ENCODE measurements around the gene SYT17.
"Not testable (repeated sequence)": the region's sequence is repeated elsewhere in the genome, so short reads cannot be mapped to it uniquely, and the experiment has no call there.

SYT17 gene

DNA sequence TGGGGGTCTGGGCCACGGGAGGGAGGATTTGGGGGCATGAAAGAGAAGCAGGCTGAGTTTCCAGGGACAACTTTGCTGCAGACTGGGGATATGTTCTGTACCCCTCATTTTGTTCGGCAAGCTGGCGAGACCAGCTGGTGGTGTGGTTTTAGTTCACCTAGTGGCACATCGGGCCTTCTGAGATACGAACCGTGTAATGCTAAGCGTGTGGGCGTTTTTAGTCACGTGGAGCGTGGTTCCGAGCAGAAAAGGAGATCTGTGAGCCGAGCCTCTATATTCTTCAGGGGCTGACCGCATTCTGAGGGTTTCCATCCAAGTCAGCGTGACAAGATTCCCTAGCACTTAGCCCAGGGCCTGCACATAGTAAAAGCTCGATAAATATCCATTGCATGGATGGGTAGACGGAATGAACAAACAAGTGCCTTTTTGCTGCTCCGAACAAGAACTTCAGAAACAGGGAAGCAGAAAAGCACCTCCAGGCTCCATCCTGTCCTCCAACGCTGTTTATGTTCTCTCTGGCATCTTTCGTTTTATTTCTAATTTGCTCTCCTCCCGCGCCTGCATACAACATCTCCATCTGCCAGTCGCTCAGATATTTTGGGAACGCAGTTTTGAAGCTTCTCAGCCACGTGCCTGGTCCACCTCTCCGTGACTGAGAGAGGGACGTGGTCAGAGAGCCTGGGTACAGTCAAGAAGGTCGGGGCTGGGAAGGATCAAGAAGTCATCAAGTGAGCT lies 5.8 kb downstream of the SYT17 start:
- no peak for DNase-seq (ENCODE audit: low read depth in 2 of 2)

DNA sequence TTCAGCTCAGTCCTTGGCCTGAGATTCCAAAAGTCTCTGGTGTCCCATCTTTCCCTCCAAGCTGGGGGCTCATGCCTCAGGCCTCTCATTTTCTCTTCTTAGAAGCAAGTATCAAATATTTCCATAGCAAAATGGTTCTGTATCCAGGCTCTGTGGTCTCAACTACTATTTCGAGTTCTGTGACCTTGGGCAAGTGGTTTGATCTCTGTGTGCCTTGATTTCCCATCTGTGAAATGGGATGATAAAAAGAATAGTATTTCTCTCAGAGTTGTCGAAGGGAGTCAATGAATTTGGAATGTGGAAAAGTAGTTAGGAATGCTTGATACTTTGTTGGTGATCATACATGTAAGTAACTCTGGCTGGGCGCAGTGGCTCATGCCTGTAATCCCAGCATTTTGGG lies 6.4 kb downstream of the SYT17 start:
- DNase-seq (ENCODE audit: low read depth in 2 of 2): no peak

DNA sequence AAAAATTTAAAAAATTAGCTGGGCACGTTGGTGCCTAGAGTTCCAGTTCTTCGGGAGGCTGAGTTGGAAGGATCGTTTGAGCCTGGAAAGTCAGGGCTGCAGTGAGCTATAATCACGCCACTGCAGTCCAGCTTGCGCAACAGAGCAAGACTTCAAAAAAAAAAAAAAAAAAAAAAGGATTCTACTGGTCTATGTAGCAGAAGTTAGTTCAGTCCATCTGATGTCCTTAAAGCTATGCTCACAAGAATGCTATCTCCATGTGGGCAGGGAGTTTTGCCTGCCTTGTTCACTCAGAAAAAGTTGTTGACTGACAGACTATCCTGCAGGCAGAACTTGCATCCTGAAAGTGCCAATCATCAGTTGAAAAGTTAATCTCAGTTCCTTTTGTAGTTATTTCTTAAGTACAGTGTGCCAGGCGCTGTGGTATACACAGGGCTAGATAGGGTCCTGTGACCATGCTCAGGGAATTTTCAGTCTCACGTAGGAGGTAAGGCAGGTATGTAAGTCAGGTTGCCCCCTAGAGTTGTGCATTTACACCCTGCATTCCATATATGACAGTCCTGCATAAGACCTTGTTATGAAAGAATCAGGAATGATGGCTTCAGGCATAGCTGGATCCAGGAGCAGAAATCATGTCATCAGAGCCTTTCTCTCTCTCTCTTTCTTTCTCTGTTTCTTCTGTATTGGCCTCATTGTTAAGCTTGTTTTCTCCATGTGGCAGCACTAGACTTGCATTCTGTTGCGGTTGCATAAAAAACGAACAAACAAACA lies 7.6 kb downstream of the SYT17 start:
- DNase-seq (ENCODE audit: low read depth in 2 of 2): no peak

DNA sequence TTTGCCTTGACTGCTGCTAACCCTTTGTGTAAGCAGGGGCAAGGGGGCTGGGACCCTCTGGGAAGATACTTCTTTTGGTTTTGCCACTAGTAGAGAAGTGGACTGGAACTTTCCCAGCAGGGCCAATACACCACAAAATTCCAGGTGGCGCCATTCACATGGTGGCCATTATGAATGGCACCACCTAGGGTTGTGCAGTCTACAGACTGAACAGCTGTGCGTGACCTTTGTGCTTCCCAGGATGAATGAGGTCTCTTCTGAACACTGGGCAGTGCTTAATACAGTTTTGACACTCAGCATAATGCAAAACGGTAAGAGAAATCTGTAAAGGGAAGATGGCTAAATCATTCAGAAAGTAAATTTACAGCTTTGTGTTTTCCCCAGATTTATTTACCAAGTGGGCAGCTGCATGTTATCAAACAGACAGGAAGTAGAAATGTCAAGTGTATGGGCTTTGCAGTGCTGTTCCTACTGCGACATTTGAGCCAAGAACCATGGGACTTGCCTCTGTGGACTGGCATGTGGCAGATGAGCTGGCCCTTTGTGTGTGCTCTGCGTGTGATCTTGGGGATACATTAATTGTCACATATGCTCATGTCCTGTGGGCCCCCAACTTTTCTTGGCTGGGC lies 9.2 kb downstream of the SYT17 start:
- no peak for DNase-seq (ENCODE audit: low read depth in 2 of 2)

- DNase-seq (ENCODE audit: low read depth in 2 of 2): peak; percentile 30 to 35
Measured at GRCh38 chr16:19179546-19180490, 11.8 kb downstream of the SYT17 start.

- no peak for DNase-seq (ENCODE audit: low read depth in 2 of 2)
Measured at GRCh38 chr16:19180741-19181140, 12.7 kb downstream of the SYT17 start.

- no peak for DNase-seq (ENCODE audit: low read depth in 2 of 2)
Measured at GRCh38 chr16:19182481-19182880, 14.4 kb downstream of the SYT17 start.

GRCh38 chr16:19183187-19183586 lies 15.1 kb downstream of the SYT17 start:
- DNase-seq (ENCODE audit: low read depth in 2 of 2): no peak

- DNase-seq (ENCODE audit: low read depth in 2 of 2): no peak
Measured at GRCh38 chr16:19184823-19185509, 16.9 kb downstream of the SYT17 start.

DNA sequence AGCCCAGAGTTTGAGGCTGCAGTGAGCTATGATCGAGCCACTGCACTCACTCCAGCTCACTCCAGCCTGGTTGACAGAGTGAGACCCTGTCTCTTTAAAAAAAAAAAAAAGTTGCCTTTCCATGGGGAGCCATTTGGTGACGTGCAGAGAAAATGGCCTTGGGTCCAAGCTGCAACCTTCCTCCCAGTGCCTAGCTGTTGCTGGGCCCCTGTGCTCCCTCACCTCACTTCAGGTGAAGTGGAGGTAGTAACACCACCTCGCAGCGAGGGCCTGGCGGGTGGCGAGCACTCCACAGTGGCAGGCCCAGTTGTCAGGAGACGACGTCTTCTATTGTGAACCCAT lies 17.4 kb downstream of the SYT17 start:
- no peak for DNase-seq (ENCODE audit: low read depth in 2 of 2)

DNA sequence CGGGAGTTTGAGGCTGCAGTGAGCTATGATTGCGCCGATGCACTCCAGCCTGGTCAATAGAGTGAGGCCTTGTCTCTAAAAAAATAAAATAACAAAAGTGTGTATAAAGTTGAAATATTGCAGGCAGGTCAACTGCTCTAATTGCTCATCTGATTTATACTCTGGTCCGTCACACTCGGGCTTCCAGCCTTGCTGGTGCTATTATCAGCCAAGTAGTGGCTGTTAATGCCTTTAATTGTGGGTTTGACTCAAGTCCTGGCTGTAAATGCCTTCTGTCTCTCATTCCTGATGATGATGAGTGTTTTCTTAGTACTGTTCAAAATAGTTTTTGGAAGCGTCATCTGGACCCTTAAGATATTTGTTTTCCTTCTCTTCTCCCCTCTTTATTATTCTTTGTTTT lies 18.4 kb downstream of the SYT17 start:
- no peak for DNase-seq (ENCODE audit: low read depth in 2 of 2)

DNA sequence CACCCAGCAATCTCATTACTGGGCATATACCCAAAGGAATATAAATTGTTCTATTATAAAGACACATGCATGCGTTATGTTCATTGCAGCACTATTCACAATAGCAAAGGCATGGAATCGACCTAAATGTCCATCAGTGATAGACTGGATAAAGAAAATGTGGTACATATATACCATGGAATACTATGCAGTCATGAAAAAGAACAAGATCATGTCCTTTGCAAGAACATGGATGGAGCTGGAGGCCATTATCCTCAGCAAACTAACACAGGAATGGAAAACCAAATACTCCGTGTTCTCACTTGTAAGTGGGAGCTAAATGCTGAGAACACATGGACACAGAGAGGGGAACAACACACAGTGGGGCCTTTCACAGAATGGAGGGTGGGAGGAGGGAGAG lies 19.9 kb downstream of the SYT17 start:
- DNase-seq (ENCODE audit: low read depth in 2 of 2): not testable (repeated sequence)

DNA sequence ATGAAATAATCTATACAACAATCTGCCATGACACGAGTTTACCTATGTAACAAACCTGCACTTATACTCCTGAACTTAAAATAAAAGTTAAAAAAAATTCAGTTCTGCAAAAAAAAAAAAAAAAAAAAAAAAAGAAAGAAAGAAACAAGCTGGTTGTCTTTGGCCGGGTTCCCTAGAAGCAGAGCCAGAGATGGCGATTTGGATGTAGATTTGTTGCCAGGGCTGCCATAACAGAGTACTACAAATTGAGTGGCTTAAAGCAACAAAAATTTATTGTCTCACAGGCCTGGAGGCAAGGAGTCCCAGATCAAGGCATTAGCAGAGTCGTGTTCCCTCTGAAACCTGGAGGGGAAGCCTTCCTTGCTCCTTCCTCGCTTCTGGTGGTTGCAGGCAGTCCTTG lies 20.4 kb downstream of the SYT17 start:
- no peak for DNase-seq (ENCODE audit: low read depth in 2 of 2)

GRCh38 chr16:19192865-19193264 lies 24.8 kb downstream of the SYT17 start:
- no peak for DNase-seq (ENCODE audit: low read depth in 2 of 2)

DNA sequence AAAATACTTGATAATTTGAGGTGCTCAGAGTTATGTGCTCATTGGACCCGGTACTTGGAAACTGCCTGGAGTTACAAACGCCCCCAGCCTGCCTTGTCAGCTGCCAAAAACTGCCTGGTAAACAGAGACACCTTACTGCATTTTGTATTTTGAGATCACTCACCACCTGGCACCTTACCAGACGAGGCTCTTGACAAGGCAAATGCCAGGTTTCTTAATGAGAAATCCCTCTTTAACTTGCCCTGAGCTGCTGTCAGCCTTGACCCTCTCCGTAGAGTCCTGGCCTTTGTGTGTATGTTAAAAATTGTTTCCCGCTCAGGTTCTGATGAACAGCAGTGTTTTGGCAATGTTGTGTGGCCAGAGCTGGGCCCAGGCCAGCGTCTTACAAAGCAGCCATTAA lies 28.8 kb downstream of the SYT17 start:
- DNase-seq (ENCODE audit: low read depth in 2 of 2): no peak

DNA sequence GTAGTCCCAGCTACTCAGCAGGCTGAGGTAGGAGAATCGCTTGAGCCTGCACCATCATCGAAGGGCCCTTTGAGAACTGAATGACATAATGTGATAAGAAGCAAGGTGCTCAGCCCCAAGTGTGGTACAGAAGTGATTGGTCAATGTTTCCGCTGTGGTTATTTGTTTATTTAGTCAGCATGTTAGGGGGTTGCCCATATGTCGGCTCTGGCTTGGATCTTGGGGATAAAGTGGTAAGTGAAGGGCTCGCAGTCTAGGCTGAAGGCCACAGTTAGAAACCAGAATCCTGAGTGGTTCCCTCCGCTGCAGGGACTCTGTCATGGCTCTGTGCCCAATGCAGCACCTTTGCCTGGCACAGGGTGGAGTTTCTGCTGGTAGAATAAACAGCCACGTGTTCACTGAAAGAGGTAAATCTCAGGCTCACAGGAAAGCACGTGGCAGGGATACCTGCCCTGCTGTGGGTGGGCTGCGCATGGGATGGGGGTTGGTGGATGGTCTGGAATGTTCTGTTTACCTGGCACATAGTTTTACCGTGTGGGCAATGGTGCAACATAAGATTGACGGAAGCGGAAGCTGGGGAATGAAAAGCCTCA lies 35.4 kb downstream of the SYT17 start:
- no peak for DNase-seq (ENCODE audit: low read depth in 2 of 2)

DNA sequence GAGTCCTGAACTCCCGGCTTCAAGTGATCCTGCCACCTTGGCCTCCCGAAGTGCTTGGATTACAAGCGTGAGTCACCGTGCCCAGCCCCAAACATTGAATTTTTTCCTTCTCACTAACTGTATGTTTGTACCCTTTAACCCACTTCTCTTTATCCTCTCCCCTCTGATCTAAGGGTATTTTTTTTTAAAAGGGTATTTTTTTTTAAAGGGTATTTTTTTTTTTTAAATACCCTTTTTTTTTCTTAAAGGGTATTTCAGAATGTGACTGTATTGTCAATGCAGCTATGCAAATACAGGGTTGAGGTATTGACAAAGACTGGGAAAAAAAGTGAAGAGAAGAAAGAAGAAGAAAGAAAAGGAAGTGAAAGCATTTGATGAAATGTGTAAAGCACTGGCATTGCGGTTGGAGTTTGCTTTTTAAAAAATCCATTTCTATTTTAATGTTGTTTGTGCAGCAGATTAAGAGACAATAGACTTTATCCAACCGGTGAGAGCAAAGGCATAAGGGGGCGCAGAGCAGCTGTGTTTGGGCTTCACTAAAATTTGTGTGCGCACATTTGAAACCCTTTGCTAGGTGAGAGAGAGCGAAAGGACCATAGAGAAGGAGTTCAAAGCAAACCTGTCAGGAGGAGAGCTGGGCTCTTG lies 42.4 kb downstream of the SYT17 start:
- DNase-seq (ENCODE audit: low read depth in 2 of 2): no peak

DNA sequence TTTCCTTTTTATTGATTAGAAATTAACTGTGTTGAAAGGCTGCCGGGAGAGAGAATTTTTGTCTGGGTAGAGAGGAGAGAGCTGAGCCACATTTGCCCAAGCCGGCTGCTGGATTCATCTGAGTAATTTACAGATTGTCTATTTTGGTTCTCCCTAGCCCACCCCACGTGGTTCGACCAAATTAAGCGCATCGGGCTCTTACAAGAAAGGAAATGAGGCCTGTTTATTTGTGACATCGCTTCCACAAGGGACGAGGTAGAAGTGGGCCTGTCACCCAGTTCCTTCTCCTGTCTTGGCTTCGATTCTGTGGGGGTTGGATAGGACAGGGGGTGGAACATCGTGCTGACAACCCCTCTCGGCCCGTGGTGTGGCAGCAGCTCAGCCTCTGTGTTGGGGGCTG lies 42.9 kb downstream of the SYT17 start:
- no peak for DNase-seq (ENCODE audit: low read depth in 2 of 2)

DNA sequence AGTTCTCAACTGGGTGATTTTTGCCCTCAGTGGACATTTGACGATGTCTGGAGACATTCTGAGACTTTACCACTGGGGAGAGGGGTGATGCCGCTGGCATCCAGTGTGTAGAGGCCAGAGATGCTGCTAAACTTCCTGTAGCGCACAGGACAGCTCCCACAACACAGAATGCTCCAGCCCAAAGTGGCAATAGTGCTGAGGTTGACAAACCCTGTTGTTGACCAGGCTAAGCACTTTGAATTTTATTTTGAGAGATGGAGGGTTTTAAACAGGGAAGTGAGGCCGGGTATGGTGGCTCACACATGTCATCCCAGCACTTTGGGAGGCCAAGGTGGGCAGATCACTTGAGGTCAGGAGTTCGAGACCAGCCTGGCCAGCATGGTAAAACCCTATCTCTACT lies 44.0 kb downstream of the SYT17 start:
- no peak for DNase-seq (ENCODE audit: low read depth in 2 of 2)

- no peak for DNase-seq (ENCODE audit: low read depth in 2 of 2)
Measured at GRCh38 chr16:19213885-19214284, 45.8 kb downstream of the SYT17 start.

Data from stimulated activated CD8-positive, alpha-beta memory T cell treated with anti-CD3 and anti-CD28 coated beads, Interleukin-2, amount 100 ng/mL, for 48 hours (primary cell).